Right kidney (tissue), 1 donor: Measurements from ENCODE around the gene DOCK4.
"Not testable (repeated sequence)": the region's sequence is repeated elsewhere in the genome, so short reads cannot be mapped to it uniquely, and the experiment has no call there.

Source experiments
- DNase-seq: peaks from one replicate; pipeline ENCODE4 v3.0.0-alpha.2; 2016

Gene DOCK4

DNA sequence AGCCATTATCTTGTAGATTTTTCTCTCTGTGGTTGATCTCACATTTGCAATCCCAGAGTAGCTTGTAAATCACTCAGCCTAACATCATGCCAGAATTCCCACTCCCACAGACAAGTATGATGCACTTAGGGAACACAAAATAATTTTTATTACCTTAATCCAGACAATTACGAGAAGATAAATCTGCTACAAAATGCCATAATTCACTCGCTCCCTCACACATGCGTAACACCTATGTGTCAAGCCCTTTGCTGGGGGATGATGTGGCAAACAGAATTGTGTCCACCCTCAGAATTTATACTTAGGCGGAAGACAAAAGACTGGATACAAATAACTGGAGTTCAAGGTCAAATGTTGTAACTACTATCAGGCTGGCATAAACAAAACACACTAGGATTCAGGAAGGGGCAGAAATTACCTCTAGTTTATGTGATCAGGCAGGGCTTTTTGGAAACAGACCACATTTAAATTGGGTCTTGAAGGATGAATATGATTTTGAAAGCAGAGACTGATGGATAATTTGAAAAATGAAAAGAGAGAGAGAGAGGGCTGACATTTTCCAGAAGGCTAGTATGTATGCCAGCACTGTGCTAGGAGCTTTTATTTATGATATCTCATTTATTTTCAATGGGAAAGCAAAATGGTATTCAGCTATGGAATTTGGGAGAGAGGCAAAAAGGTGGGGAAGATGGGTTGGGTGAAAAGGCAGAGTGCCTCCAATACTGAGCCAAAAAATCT is 69.8 kb downstream of the DOCK4 start:
- peak; percentile 15 for DNase-seq

GRCh38 chr7:112135815-112136214 is 70.4 kb downstream of the DOCK4 start:
- no peak for DNase-seq

GRCh38 chr7:112134039-112134438 is 72.2 kb downstream of the DOCK4 start:
- DNase-seq, result no peak

GRCh38 chr7:112133328-112133727 is 72.9 kb downstream of the DOCK4 start:
- no peak for DNase-seq

GRCh38 chr7:112132051-112132694 is 74.0 kb downstream of the DOCK4 start:
- peak; percentile 26 for DNase-seq

- DNase-seq, result peak; percentile 20
Observed at GRCh38 chr7:112130729-112131410, 75.3 kb downstream of the DOCK4 start.

- DNase-seq, result no peak
Observed at GRCh38 chr7:112129655-112130323, 76.4 kb downstream of the DOCK4 start.

GRCh38 chr7:112128461-112129425 is 77.5 kb downstream of the DOCK4 start:
- DNase-seq, result not testable (repeated sequence)

DNA sequence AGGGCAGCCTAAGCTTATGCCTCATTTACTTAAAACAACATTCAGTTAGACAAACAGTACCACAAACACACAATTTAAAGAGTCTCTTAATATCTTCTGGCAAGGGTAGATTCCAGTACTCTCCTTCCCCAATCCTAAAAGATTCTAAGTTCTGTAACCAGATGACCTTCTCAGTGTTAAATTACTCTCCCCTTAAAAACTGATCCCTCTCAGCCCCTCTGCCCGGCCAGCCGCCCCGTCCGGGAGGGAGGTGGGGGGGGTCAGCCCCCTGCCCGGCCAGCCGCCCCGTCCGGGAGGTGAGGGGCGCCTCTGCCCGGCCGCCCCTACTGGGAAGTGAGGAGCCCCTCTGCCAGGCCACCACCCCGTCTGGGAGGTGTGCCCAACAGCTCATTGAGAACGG is 78.2 kb downstream of the DOCK4 start:
- not testable (repeated sequence) for DNase-seq

GRCh38 chr7:112125250-112125649 is 80.9 kb downstream of the DOCK4 start:
- no peak for DNase-seq

DNA sequence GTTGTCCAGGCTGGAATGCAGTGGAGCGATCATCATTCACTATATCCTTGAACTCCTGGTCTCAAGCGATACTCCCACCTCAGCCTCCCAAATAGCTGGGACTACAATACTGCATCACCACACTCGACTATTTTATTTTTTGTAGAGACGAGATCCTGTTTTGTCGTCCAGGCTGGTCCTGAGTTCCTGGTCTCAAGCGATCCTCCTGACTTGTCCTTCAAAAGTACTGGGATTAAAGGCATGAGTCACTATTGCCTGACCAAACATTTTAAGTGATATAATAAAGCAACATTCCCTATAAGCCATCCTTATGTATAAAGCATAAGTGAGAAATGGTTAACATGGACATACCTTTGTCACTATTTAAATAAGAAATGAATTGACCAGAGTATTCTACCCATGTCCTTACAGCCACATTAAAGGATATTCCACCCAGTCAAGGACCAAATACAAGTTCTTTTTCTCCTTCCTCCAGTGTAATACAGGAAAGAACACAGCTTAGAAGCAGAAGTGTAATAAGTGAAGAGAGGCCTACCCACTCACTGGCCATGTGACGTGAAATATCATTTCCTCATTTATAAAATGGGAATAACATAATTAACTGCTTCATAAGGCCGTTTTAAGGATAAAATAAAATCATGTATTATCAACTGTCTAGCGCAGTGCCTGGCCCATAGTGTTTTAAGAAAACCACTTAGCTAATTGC is 82.0 kb downstream of the DOCK4 start:
- no peak for DNase-seq

GRCh38 chr7:112122798-112123197 is 83.4 kb downstream of the DOCK4 start:
- no peak for DNase-seq

- no peak for DNase-seq
Observed at GRCh38 chr7:112122144-112122543, 84.1 kb downstream of the DOCK4 start.

GRCh38 chr7:112121318-112121717 is 84.9 kb downstream of the DOCK4 start:
- DNase-seq, result no peak

DNA sequence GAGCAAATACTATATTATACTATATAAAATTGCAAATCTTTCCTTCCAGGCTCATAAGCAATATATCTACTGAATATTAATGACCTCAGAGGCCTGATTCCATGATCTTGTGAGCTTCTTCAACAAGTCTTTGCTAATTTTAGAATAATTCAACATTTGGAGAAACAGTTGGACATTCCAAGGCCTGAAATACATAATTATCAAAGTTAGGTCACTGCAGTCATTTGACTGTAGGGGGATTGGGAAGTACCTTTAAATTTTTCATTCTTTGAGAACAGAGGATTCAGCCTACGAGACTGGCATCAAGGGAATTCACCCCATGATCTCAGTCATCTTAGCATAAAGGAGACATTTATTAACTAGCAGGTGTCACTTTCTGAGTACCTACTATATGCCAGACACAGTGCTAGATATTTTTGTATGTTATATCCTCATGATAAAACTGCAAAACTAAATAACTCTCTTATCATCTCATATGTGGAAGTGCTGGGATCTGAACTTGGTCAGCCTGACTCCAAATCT is 85.4 kb downstream of the DOCK4 start:
- DNase-seq, result no peak

- no peak for DNase-seq
Observed at GRCh38 chr7:112118581-112119566, 87.3 kb downstream of the DOCK4 start.

DNA sequence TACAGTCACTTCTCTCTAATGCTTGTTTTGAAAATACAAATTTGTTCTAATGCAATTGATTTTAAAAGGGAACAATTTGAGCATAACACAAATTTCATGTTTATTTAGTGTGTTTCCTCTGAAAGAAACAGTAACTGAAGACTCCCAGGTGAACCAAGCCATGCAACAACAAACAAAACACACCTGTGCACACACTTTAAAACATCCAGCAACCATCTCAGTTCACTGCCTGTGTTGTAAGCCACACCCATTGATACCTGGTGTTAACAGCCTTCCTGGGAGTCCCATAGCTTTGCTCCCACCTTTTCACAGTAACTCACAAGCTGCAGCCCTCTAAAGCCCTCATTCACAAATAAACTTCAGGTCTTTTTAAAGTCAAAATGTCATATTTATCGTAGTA is 89.3 kb downstream of the DOCK4 start:
- DNase-seq, result no peak

GRCh38 chr7:112116358-112116757 is 89.8 kb downstream of the DOCK4 start:
- DNase-seq, result no peak

DNA sequence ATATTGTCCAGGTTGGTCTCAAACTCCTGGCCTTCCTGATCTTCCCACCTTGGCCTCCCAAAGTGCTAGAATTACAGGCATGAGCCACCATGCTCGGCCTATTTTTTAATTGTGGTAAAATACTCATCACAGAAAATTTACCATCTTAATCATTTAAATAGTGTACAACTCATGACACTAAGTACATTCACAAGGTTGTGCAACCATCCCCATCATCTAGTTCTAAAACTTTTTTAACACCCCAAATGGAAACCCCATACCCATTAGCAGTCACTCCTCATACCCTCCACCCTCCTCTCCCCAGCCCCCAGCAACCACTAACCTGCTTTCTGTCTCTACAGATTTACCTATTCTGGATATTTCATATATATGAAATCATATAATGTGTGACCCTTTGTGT is 90.3 kb downstream of the DOCK4 start:
- no peak for DNase-seq
